Measurements from ENCODE around the gene PRR29.

DNA sequence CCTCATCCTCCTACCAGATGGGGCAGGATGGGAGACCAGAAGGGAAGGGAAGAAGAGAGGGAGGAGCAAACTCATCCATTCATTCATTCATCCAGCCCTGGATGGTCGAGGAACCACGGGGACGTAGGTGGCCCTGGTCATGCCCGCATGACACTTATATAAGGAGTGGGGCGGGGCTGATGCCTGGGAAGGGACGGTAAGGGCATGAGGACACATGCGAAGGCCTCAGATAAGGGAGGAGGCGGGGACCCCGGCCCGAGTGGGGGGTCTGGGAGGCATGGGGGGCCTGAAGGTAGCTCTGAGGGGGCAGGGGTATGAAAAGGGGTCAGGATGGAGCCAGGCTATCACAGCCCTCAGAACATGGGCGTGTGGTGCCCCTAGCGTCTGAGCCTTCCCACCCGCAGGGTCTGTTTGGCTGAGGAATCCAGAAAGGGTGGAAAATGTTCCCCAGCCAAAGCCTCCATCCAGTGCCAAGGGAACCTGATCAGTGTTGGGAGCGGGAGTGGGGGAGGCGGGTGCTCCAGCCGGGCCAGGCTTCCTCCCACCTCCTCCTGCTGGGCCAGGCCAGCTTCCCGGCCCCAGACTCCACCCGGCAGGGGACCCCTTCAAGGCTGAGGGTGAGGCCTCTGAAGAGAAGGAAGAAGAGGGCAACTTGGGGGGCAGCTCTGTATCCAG is 48.4 kb upstream of the PRR29 start:
- TF ChIP-seq, protein P1, sequence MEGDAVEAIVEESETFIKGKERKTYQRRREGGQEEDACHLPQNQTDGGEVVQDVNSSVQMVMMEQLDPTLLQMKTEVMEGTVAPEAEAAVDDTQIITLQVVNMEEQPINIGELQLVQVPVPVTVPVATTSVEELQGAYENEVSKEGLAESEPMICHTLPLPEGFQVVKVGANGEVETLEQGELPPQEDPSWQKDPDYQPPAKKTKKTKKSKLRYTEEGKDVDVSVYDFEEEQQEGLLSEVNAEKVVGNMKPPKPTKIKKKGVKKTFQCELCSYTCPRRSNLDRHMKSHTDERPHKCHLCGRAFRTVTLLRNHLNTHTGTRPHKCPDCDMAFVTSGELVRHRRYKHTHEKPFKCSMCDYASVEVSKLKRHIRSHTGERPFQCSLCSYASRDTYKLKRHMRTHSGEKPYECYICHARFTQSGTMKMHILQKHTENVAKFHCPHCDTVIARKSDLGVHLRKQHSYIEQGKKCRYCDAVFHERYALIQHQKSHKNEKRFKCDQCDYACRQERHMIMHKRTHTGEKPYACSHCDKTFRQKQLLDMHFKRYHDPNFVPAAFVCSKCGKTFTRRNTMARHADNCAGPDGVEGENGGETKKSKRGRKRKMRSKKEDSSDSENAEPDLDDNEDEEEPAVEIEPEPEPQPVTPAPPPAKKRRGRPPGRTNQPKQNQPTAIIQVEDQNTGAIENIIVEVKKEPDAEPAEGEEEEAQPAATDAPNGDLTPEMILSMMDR (IDR thresholded peaks at IDR 0.05) = no peak
- no peak for TF ChIP-seq POLR2A (IDR thresholded peaks at IDR 0.05)
- TF ChIP-seq POLR2AphosphoS5 (IDR thresholded peaks at IDR 0.05) = no peak
